ENCODE measurements around the gene STX4. TPM values are rescaled to one million over a fixed set of nuclear protein-coding genes. Genes with fewer than 3 reads are reported as not detected.

The STX4 gene
- total RNA-seq (100 to 1,000 TPM; 106 to 111 TPM), polyA plus RNA-seq (10 to 100 TPM; 21.2 to 33.0 TPM)

DNA sequence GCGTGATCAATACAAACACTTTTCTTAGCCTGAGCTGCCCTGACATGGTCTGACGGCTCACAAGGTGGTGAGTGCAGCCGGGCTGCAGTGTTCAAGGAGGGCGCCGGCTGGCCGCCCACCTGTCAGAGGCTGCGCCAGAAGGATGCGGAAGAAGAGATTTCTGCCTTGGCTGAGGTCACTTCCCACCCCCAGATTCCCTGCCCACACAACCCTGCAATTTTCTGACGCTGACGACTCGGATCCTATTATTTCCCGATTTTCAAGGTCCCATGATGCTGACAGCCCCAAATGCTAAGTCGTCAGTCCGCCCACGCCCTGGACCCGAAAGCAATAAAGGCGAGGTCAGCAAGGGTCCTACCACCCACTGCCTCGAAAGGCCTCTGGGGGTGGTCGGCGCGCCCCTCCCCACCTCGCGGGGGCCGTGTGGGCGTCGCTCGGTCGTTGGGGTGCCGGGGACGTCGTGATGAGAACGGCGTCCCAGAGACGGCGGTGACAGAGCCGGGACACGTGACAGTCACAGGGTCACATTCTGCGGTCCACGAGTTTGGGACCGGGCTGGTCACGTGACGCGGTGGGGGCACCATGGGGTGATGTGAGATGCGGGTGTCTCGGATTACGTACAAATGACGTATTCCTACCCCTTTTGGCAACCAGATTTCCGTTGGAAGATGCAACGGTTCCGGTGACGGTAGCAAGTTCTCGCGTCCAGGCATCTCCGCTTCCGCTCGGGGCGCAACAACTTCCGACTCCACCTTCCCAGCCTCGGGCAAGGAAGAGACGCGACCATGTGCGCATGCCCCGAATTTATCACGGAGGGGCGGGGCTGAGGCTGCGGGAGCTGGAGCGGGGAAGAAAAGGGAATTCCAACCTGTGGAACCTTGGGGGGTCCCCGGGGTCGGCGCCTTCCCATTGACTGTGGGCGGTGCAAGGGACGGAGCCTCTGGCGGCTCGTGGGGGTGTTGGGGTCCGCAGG lies at the start of gene STX4:
STX4 (plus strand) TSS at position 823 of the 973 bp plus-strand sequence. CDS start 248 bp downstream, outside the sequence.
- Histone ChIP-seq H3K9me3 (ENCODE audit: control insufficient read depth in 1 of 2, low read length in 2 of 2) (no peaks in the 10 kb centered on the region), H3K36me3 (ENCODE audit: insufficient read depth, low read length) (peaks cover 12% of the 10 kb centered on the region), H3K27me3 (ENCODE audit: insufficient read depth, low read length) (no peaks in the 10 kb centered on the region), H3K4me3 (ENCODE audit: low read length in 2 of 2) (peak within 1 kb of the TSS; percentile 83 to 97), H3K4me1 (ENCODE audit: insufficient read depth, low read length) (peaks cover 24% of the 10 kb centered on the region), H3K27ac (ENCODE audit: low read depth, low read length) (peak within 1 kb of the TSS; percentile 86)
- peaks cover 0 to 6% (median 0%) of the 10 kb centered on the region in 8 donors for H3K9me3 Mint-ChIP-seq
- intact Hi-C loops (cut with micrococcal nuclease) = loop anchor here (1.0 to 5.0 kb wide), 9 partner anchors 36 to 834 kb away; partner anchors contain the start of genes ARMC5, FBXL19, SETD1A and ZNF646
- H3K27ac Mint-ChIP-seq = peak within 1 kb of the TSS; percentile 93 to 98 (median 98)
- CTCF ChIA-PET (ENCODE audit: partially characterized antibody) = no interaction called here
- H3K36me3 Mint-ChIP-seq = peaks cover 9 to 29% of the 10 kb centered on the region in 2 donors
- POLR2A ChIA-PET (ENCODE audit: partially characterized antibody) = interaction anchor here (1.0 to 6.9 kb wide), 10 partner anchors 9 to 427 kb away, joined by 3 to 74 read pairs (median 5); partner anchors contain the start of genes ARMC5, FUS, KAT8 and SETD1A
- peaks cover 6 to 38% (median 22%) of the 10 kb centered on the region in 4 donors for H3K4me1 Mint-ChIP-seq
- peak within 1 kb of the TSS; percentile 91 to 98 (median 95) for H3K4me3 Mint-ChIP-seq
- H3K27me3 Mint-ChIP-seq = no peaks in the 10 kb centered on the region
- DNase-seq = peak; percentile 95 to 100 (median 98)

- Mint-ChIP-seq H3K27ac (peak overlapping the region in 1 of 7 donors; percentile 61), H3K27me3 (no peaks in the 10 kb centered on the region), H3K9me3 (no peaks in the 10 kb centered on the region), H3K4me1 (peaks cover 0 to 6% (median 0%) of the 10 kb centered on the region in 4 donors), H3K4me3 (no peak overlapping the region), H3K36me3 (peaks cover 9 to 27% of the 10 kb centered on the region in 2 donors)
- Histone ChIP-seq H3K27ac (ENCODE audit: low read depth, low read length) (no peak overlapping the region), H3K4me1 (ENCODE audit: insufficient read depth, low read length) (peaks cover 6% of the 10 kb centered on the region), H3K9me3 (ENCODE audit: control insufficient read depth in 1 of 2, low read length in 2 of 2) (no peaks in the 10 kb centered on the region), H3K27me3 (ENCODE audit: insufficient read depth, low read length) (no peaks in the 10 kb centered on the region), H3K36me3 (ENCODE audit: insufficient read depth, low read length) (peaks cover 9% of the 10 kb centered on the region), H3K4me3 (ENCODE audit: low read length in 2 of 2) (no peak overlapping the region)
- intact Hi-C loops (cut with micrococcal nuclease) = no loop called here
- no peak for DNase-seq
- ChIA-PET CTCF (ENCODE audit: partially characterized antibody) (interaction anchor here (0.6 to 4.5 kb wide), 24 partner anchors 10 to 884 kb away, joined by 3 to 49 read pairs (median 4); partner anchors contain the start of genes KAT8, ZNF646, ZNF668 and ZNF843), POLR2A (ENCODE audit: partially characterized antibody) (interaction anchor here (1.0 to 2.3 kb wide), 5 partner anchors 110 to 886 kb away, joined by 3 to 10 read pairs (median 3); partner anchors contain the start of genes FUS and VKORC1)
These were observed 49.3 kb upstream of the STX4 start for GRCh38 chr16:30983898-30984610.

GRCh38 chr16:30984669-30985400 lies 48.5 kb upstream of the STX4 start, which contains the start of gene HSD3B7:
HSD3B7 (plus strand) TSS chr16:30985207; CDS start chr16:30985659, 452 bp downstream.
- H3K4me1 ChIP-seq (ENCODE audit: insufficient read depth, low read length) = peaks cover 6% of the 10 kb centered on the region
- Mint-ChIP-seq H3K36me3 (peaks cover 9 to 27% of the 10 kb centered on the region in 2 donors), H3K4me1 (peaks cover 0 to 6% (median 0%) of the 10 kb centered on the region in 4 donors), H3K4me3 (no peak within 1 kb of the TSS), H3K27me3 (no peaks in the 10 kb centered on the region), H3K27ac (peak within 1 kb of the TSS in 2 of 7 donors; percentile 63 to 66), H3K9me3 (no peaks in the 10 kb centered on the region)
- ChIA-PET CTCF (ENCODE audit: partially characterized antibody) (interaction anchor here (0.5 to 4.5 kb wide), 26 partner anchors 9 to 884 kb away, joined by 3 to 49 read pairs (median 4); partner anchors contain the start of genes KAT8, ZNF646, ZNF668 and ZNF843), POLR2A (ENCODE audit: partially characterized antibody) (interaction anchor here (1.0 to 2.3 kb wide), 4 partner anchors 88 to 885 kb away, joined by 3 to 10 read pairs (median 4); no protein-coding TSS in a partner anchor)
- no peaks in the 10 kb centered on the region for H3K9me3 ChIP-seq (ENCODE audit: control insufficient read depth in 1 of 2, low read length in 2 of 2)
- peaks cover 9% of the 10 kb centered on the region for H3K36me3 ChIP-seq (ENCODE audit: insufficient read depth, low read length)
- no peak within 1 kb of the TSS for H3K4me3 ChIP-seq (ENCODE audit: low read length in 2 of 2)
- H3K27ac ChIP-seq (ENCODE audit: low read depth, low read length) = no peak within 1 kb of the TSS
- intact Hi-C loops (cut with micrococcal nuclease) = loop anchor here (1.0 kb wide), 2 partner anchors 111 to 157 kb away; no protein-coding TSS in a partner anchor
- no peaks in the 10 kb centered on the region for H3K27me3 ChIP-seq (ENCODE audit: insufficient read depth, low read length)
- DNase-seq = peak; percentile 60 to 76 (median 65)

GRCh38 chr16:30985401-30986128 lies 47.8 kb upstream of the STX4 start:
- H3K9me3 Mint-ChIP-seq = no peaks in the 10 kb centered on the region
- ChIA-PET CTCF (ENCODE audit: partially characterized antibody) (interaction anchor here (0.5 to 4.5 kb wide), 26 partner anchors 8 to 883 kb away, joined by 3 to 49 read pairs (median 4); partner anchors contain the start of genes KAT8, ZNF646, ZNF668 and ZNF843), POLR2A (ENCODE audit: partially characterized antibody) (interaction anchor here (0.6 to 2.3 kb wide), 5 partner anchors 11 to 883 kb away, joined by 3 to 10 read pairs (median 4); no protein-coding TSS in a partner anchor)
- Histone ChIP-seq H3K4me1 (ENCODE audit: insufficient read depth, low read length) (peaks cover 6% of the 10 kb centered on the region), H3K36me3 (ENCODE audit: insufficient read depth, low read length) (peaks cover 9% of the 10 kb centered on the region), H3K27ac (ENCODE audit: low read depth, low read length) (no peak overlapping the region), H3K4me3 (ENCODE audit: low read length in 2 of 2) (no peak overlapping the region), H3K27me3 (ENCODE audit: insufficient read depth, low read length) (no peaks in the 10 kb centered on the region), H3K9me3 (ENCODE audit: control insufficient read depth in 1 of 2, low read length in 2 of 2) (no peaks in the 10 kb centered on the region)
- H3K27me3 Mint-ChIP-seq = no peaks in the 10 kb centered on the region
- intact Hi-C loops (cut with micrococcal nuclease) = loop anchor here (1.0 kb wide), 2 partner anchors 111 to 157 kb away; no protein-coding TSS in a partner anchor
- peak overlapping the region in 2 of 7 donors; percentile 63 to 66 for H3K27ac Mint-ChIP-seq
- peaks cover 0 to 6% (median 0%) of the 10 kb centered on the region in 4 donors for H3K4me1 Mint-ChIP-seq
- no peak overlapping the region for H3K4me3 Mint-ChIP-seq
- H3K36me3 Mint-ChIP-seq = peaks cover 9 to 23% of the 10 kb centered on the region in 2 donors
- no peak for DNase-seq

GRCh38 chr16:30986129-30986991 lies 47.0 kb upstream of the STX4 start:
- no peak for DNase-seq
- H3K27ac ChIP-seq (ENCODE audit: low read depth, low read length) = no peak overlapping the region
- Mint-ChIP-seq H3K36me3 (peaks cover 9 to 21% of the 10 kb centered on the region in 2 donors), H3K9me3 (no peaks in the 10 kb centered on the region), H3K4me1 (peaks cover 0 to 6% (median 0%) of the 10 kb centered on the region in 4 donors), H3K27ac (no peak overlapping the region), H3K4me3 (no peak overlapping the region), H3K27me3 (no peaks in the 10 kb centered on the region)
- no peaks in the 10 kb centered on the region for H3K27me3 ChIP-seq (ENCODE audit: insufficient read depth, low read length)
- ChIA-PET CTCF (ENCODE audit: partially characterized antibody) (interaction anchor here (0.6 to 4.5 kb wide), 20 partner anchors 9 to 882 kb away, joined by 3 to 49 read pairs (median 4); partner anchors contain the start of genes KAT8, ZNF646, ZNF668 and ZNF843), POLR2A (ENCODE audit: partially characterized antibody) (interaction anchor here (0.6 to 2.3 kb wide), 5 partner anchors 10 to 882 kb away, joined by 3 to 10 read pairs (median 4); no protein-coding TSS in a partner anchor)
- no peaks in the 10 kb centered on the region for H3K9me3 ChIP-seq (ENCODE audit: control insufficient read depth in 1 of 2, low read length in 2 of 2)
- peaks cover 6% of the 10 kb centered on the region for H3K4me1 ChIP-seq (ENCODE audit: insufficient read depth, low read length)
- intact Hi-C loops (cut with micrococcal nuclease) = no loop called here
- peaks cover 6% of the 10 kb centered on the region for H3K36me3 ChIP-seq (ENCODE audit: insufficient read depth, low read length)
- H3K4me3 ChIP-seq (ENCODE audit: low read length in 2 of 2) = no peak overlapping the region

Data from CD4-positive, alpha-beta memory T cell (primary cell).